SU-DHL-6 (cell line): ENCODE data around the gene ASTN2.

ENCODE experiments used
- CTCF ChIP-seq: fragments of 200-600 bp; sonication (generic); IDR thresholded peaks from one replicate; pipeline ENCODE4 v1.5.1; 2017; ENCODE audit warnings: antibody characterized with exemption, mild to moderate bottlenecking, low read length, moderate library complexity; ENCODE audit not compliant: insufficient read depth, poor library complexity, severe bottlenecking
- EZH2phosphoT487 ChIP-seq: fragments of 200-600 bp; sonication (generic), shearing (Covaris generic); conservative IDR thresholded peaks from 2 replicates; pipeline ENCODE4 v1.6.1; 2018; ENCODE audit warnings: mild to moderate bottlenecking, antibody characterized with exemption, low read length, moderate library complexity, mixed read lengths

- TF ChIP-seq CTCF (no peak), EZH2phosphoT487 (no peak)
These were observed 815.4 kb downstream of the ASTN2 start for GRCh38 chr9:116599342-116599884.
